DOHH2 (cell line): ENCODE data around the gene NMBR.

ENCODE experiments used
- CTCF ChIP-seq: fragments of 200-600 bp; sonication (generic); IDR thresholded peaks from one replicate; pipeline ENCODE4 v1.5.1; 2014; ENCODE audit warnings: antibody characterized with exemption, mild to moderate bottlenecking, low read depth, low read length; ENCODE audit not compliant: poor library complexity, severe bottlenecking
- EZH2phosphoT487 ChIP-seq: fragments of 200-600 bp; sonication (generic); IDR thresholded peaks from 2 replicates; pipeline ENCODE4 v1.6.1; 2017; ENCODE audit warnings: borderline replicate concordance, mild to moderate bottlenecking, antibody characterized with exemption, low read length, moderate library complexity, mixed read lengths

GRCh38 chr6:142165227-142165626 lies 18.3 kb upstream of the NMBR start:
- TF ChIP-seq CTCF, result no peak
- no peak for TF ChIP-seq EZH2phosphoT487
